DLD1 (cell line): ENCODE data around the gene NOS1AP.
"Not testable (repeated sequence)": the region's sequence is repeated elsewhere in the genome, so short reads cannot be mapped to it uniquely, and the experiment has no call there.

Experiments
- in situ Hi-C: cut with HindIII; loops from 2 replicates; pipeline ENCODE4 v1.10.0; 2017; ENCODE audit warnings: low sequenced_read_pairs

Gene NOS1AP

GRCh38 chr1:162419450-162419931, 350.0 kb downstream of the NOS1AP start:
- in situ Hi-C loops = not testable (repeated sequence)
